OCI-LY3 (cell line): ENCODE data around the gene APOA1.

Source experiments
- EZH2phosphoT487 ChIP-seq: fragments of 200-600 bp; shearing (Covaris generic); IDR thresholded peaks from 2 replicates; pipeline ENCODE4 v1.6.1; 2018; ENCODE audit warnings: antibody characterized with exemption, mixed run types, low read depth
- TF ChIP-seq, protein P1 (sequence below): fragments of 200-600, 300-600 bp; sonication (generic); IDR thresholded peaks from 2 replicates; pipeline ENCODE4 v1.5.1; 2014; ENCODE audit warnings: antibody characterized with exemption, low read length, low read depth

DNA sequence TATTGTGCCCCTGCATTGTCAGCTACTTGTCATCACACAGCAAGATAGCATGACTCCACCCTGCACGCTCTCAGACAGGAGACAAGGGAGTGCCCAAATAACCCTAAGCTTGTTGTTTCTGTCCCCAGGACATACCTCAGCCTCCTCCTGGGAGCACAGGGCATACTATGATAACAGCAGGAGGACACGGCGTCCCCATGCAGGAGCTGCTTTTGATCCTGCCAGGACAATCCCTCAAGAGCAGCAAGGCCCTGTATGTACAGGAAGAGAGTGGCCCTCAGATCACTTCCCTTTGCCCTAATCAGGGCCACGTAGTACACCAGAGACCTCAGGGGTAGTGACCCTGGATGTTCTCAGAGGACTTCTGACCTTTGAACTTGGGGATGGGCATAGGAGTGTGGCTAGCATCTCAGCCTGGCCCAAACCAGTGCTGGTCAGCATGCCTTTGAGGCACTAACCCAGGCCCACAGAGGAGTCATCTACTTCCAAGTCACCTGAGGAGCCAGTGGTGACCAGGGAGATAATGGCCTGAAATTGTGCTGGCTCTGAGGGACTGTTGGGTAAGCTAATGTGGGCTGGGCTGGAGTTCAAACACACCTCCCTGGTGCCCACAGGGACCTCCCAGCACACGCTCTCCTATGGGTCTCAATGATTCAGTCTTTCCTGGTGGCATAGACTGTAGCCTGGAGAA, 23.5 kb downstream of the APOA1 start:
- TF ChIP-seq, protein P1, sequence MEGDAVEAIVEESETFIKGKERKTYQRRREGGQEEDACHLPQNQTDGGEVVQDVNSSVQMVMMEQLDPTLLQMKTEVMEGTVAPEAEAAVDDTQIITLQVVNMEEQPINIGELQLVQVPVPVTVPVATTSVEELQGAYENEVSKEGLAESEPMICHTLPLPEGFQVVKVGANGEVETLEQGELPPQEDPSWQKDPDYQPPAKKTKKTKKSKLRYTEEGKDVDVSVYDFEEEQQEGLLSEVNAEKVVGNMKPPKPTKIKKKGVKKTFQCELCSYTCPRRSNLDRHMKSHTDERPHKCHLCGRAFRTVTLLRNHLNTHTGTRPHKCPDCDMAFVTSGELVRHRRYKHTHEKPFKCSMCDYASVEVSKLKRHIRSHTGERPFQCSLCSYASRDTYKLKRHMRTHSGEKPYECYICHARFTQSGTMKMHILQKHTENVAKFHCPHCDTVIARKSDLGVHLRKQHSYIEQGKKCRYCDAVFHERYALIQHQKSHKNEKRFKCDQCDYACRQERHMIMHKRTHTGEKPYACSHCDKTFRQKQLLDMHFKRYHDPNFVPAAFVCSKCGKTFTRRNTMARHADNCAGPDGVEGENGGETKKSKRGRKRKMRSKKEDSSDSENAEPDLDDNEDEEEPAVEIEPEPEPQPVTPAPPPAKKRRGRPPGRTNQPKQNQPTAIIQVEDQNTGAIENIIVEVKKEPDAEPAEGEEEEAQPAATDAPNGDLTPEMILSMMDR = no peak
- TF ChIP-seq EZH2phosphoT487 = no peak
